K562 (cell line): ENCODE results near the gene SLC16A4. TPM values are rescaled to one million over a fixed set of nuclear protein-coding genes. Genes with fewer than 3 reads are reported as not detected.

Source experiments
- DIDO1 ChIP-seq: fragments of 450-650 bp; IDR thresholded peaks from 2 replicates; pipeline ENCODE4 v1.6.1; 2016; ENCODE audit warnings: low read depth, missing biosample characterization, missing genetic modification characterization
- FIP1L1 ChIP-seq: fragments of 200-400 bp; formaldehyde crosslinking; IDR thresholded peaks from 2 replicates; pipeline ENCODE4 v1.6.1; 2018; ENCODE audit warnings: mild to moderate bottlenecking, low read depth, low read length; ENCODE audit not compliant: poor library complexity, severe bottlenecking
- NFE2L1 ChIP-seq: fragments of 450-650 bp; IDR thresholded peaks from 2 replicates; pipeline ENCODE4 v1.6.1; 2016; ENCODE audit warnings: missing genetic modification characterization, low read depth, mild to moderate bottlenecking, missing compliant biosample characterization, moderate library complexity, borderline replicate concordance
- POU5F1 ChIP-seq: fragments of 150-350 bp; IDR thresholded peaks from 2 replicates; pipeline ENCODE4 v1.6.1; 2014; ENCODE audit warnings: borderline replicate concordance, low read length, low read depth, mild to moderate bottlenecking; ENCODE audit not compliant: partially characterized antibody
- TAL1 ChIP-seq: fragments of 450-650 bp; IDR thresholded peaks from 2 replicates; pipeline ENCODE4 v1.6.1; 2016; ENCODE audit warnings: mild to moderate bottlenecking
- ZBTB26 ChIP-seq: fragments of 450-650 bp; formaldehyde crosslinking; IDR thresholded peaks from 2 replicates; pipeline ENCODE4 v1.4.0; 2022; ENCODE audit warnings: missing genetic modification characterization
- ZNF121 ChIP-seq: sonication (generic); formaldehyde crosslinking; conservative IDR thresholded peaks from 2 replicates; pipeline ENCODE4 v1.8.0; 2022; ENCODE audit warnings: missing genetic modification reagents
- ZNF407 ChIP-seq: fragments of 450-650 bp; IDR thresholded peaks from 2 replicates; pipeline ENCODE4 v1.6.1; 2016; ENCODE audit warnings: low read depth
- polyA plus RNA-seq, 8 experiments: library from polyadenylated mRNA; depleted of rRNA in 4 of 8; stranded (reverse) in 5 of 8; unstranded in 3 of 8; fragments of >200 nt; fragmentation: Nextera tagmentation in 2 of 8; fragmentation: Illumina TruSeq in 1 of 8; extraction: Ambion mirVana in 2 of 8; extraction: Trizol in 1 of 8; gene quantifications; 2 replicates each; pipeline versions ENCODE4 v1.2.1 to v1.2.3, GENCODE V29; 2011 to 2014; ENCODE audit warnings: inconsistent platforms in 1 of 8, missing spikeins in 1 of 8
- total RNA-seq, 7 experiments: library from RNA; depleted of rRNA in 6 of 7; stranded (reverse); fragments of >200 nt in 6 of 7; fragmentation: Illumina TruSeq in 2 of 7; extraction: Trizol in 2 of 7; gene quantifications; 2 replicates each; pipeline versions ENCODE4 v1.2.1 to v1.2.3, GENCODE V29; 2011 to 2021; ENCODE audit warnings: low replicate concordance in 1 of 7
- TF ChIP-seq, protein P1 (sequence below): fragments of 200-800 bp; sonication (Bioruptor generic); IDR thresholded peaks from 2 replicates; pipeline ENCODE4 v1.6.1; 2016; ENCODE audit warnings: missing genetic modification characterization, missing compliant biosample characterization
- TF ChIP-seq, protein P2 (sequence below): fragments of 450-650 bp; formaldehyde crosslinking; IDR thresholded peaks from 2 replicates; pipeline ENCODE4 v1.4.0; 2022; ENCODE audit warnings: mild to moderate bottlenecking, moderate library complexity

The SLC16A4 gene
- total and polyA plus RNA-seq, 9 of the 15 experiments (the other 6 are each of a cell fraction or from before 2014, with no cell fraction given) = 0.04 to 0.31 (median 0.18) TPM; not detected in 1

DNA sequence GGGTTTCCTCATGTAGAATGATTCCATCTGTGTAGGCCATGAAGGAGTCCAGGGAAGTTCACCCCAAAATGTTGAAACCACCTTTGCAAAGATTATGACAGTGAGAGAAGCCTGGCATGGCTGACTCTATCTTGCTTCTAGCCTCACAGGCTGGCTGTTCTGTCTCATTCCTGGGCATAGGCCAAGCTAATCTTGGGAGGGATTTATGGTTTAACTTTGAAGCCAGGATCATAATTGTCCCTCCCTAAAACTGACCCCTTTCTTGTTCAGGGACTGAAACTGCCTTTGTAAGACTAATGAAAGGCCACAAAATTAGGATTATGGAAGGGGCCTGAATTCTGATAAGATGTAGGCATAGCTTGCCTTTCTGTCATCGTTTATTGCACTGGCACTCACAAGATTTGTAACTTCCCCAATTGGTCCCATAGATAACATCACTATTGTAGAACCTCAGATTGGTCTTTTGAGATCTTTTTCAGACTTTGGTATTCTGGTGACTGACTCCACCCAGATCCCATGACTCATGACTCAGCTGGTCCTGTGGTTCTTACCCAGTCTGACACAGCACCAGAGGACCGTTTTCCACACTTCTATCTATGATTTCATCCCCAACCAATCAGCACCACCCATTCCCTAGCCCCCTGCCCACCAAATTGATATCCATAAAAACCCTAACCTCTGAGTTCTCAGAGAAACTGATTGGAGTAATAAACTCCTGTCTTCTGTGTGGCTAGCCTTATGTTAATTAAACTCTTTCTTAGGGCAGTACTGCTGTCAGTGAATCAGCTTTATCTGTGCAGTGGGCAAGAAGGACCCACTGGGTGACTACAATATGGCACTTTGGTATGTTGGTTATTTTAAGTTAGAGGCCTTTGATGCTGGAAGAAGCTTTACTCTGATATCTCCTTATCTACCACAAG is 30.3 kb upstream of the SLC16A4 start (continued):
- TF ChIP-seq, protein P1, sequence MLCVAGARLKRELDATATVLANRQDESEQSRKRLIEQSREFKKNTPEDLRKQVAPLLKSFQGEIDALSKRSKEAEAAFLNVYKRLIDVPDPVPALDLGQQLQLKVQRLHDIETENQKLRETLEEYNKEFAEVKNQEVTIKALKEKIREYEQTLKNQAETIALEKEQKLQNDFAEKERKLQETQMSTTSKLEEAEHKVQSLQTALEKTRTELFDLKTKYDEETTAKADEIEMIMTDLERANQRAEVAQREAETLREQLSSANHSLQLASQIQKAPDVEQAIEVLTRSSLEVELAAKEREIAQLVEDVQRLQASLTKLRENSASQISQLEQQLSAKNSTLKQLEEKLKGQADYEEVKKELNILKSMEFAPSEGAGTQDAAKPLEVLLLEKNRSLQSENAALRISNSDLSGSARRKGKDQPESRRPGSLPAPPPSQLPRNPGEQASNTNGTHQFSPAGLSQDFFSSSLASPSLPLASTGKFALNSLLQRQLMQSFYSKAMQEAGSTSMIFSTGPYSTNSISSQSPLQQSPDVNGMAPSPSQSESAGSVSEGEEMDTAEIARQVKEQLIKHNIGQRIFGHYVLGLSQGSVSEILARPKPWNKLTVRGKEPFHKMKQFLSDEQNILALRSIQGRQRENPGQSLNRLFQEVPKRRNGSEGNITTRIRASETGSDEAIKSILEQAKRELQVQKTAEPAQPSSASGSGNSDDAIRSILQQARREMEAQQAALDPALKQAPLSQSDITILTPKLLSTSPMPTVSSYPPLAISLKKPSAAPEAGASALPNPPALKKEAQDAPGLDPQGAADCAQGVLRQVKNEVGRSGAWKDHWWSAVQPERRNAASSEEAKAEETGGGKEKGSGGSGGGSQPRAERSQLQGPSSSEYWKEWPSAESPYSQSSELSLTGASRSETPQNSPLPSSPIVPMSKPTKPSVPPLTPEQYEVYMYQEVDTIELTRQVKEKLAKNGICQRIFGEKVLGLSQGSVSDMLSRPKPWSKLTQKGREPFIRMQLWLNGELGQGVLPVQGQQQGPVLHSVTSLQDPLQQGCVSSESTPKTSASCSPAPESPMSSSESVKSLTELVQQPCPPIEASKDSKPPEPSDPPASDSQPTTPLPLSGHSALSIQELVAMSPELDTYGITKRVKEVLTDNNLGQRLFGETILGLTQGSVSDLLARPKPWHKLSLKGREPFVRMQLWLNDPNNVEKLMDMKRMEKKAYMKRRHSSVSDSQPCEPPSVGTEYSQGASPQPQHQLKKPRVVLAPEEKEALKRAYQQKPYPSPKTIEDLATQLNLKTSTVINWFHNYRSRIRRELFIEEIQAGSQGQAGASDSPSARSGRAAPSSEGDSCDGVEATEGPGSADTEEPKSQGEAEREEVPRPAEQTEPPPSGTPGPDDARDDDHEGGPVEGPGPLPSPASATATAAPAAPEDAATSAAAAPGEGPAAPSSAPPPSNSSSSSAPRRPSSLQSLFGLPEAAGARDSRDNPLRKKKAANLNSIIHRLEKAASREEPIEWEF = no peak
- no peak for TF ChIP-seq TAL1
- no peak for TF ChIP-seq ZNF407
- TF ChIP-seq POU5F1 = no peak
- TF ChIP-seq DIDO1 (tag) = no peak
- TF ChIP-seq, protein P2, sequence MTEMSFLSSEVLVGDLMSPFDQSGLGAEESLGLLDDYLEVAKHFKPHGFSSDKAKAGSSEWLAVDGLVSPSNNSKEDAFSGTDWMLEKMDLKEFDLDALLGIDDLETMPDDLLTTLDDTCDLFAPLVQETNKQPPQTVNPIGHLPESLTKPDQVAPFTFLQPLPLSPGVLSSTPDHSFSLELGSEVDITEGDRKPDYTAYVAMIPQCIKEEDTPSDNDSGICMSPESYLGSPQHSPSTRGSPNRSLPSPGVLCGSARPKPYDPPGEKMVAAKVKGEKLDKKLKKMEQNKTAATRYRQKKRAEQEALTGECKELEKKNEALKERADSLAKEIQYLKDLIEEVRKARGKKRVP = no peak
- TF ChIP-seq FIP1L1 = no peak
- TF ChIP-seq ZNF121 = no peak
- TF ChIP-seq NFE2L1 (tag) = no peak
- TF ChIP-seq ZBTB26 (CRISPR knock-in tag) = no peak
